Sigmoid colon (tissue), 7 donors: ENCODE measurements around the gene PRLR. TPM values are rescaled to one million over a fixed set of nuclear protein-coding genes. Genes with fewer than 3 reads are reported as not detected.

ENCODE experiments used
- DNase-seq: peaks from one replicate; pipeline ENCODE4 v3.0.0-alpha.2; 2019
- H3K27ac ChIP-seq, 4 donors: fragments of 200-600 bp; sonication (generic); one replicate each; pipeline ENCODE4 v1.5.1; 2016 to 2019; ENCODE audit warnings: mild to moderate bottlenecking in 1 of 4
- H3K27me3 ChIP-seq, 3 donors: fragments of 200-600 bp; sonication (generic); one replicate each; pipeline ENCODE4 v1.5.1; 2019; ENCODE audit warnings: mild to moderate bottlenecking in 1 of 3
- H3K36me3 ChIP-seq, 4 donors: fragments of 200-600 bp; sonication (generic); one replicate each; pipeline ENCODE4 v1.5.1; 2016 to 2019
- H3K4me1 ChIP-seq, 4 donors: fragments of 200-600 bp; sonication (generic); one replicate each; pipeline ENCODE4 v1.5.1; 2017 to 2019
- H3K4me3 ChIP-seq, 4 donors: fragments of 200-600 bp; sonication (generic); one replicate each; pipeline ENCODE4 v1.5.1; 2017 to 2019; ENCODE audit warnings: mild to moderate bottlenecking in 2 of 4, moderate library complexity in 1 of 4
- H3K9me3 ChIP-seq, 4 donors: fragments of 200-600 bp in 3 of 4; sonication (generic) in 3 of 4; one replicate each; pipeline versions ENCODE4 v1.5.1 to v1.6.1; 2013 to 2019
- CTCF ChIP-seq, 4 experiments: fragments of 450-650 bp in 3 of 4; fragments of 200-600 bp in 1 of 4; IDR thresholded peaks; one replicate each; pipeline ENCODE4 v1.5.1; 2016 to 2019; ENCODE audit warnings: antibody characterized with exemption in 4 of 4, mild to moderate bottlenecking in 3 of 4, moderate library complexity in 2 of 4
- EP300 ChIP-seq, 4 donors: sonication (generic); formaldehyde crosslinking; IDR thresholded peaks; one replicate each; pipeline ENCODE4 v1.6.1; 2017; ENCODE audit warnings: antibody characterized with exemption in 4 of 4
- POLR2A ChIP-seq, 2 donors: fragments of 450-650 bp; IDR thresholded peaks; one replicate each; pipeline ENCODE4 v1.6.1; 2016; ENCODE audit warnings: antibody characterized with exemption in 2 of 2, mild to moderate bottlenecking in 2 of 2, moderate library complexity in 2 of 2
- POLR2AphosphoS5 ChIP-seq, 4 donors: sonication (generic); formaldehyde crosslinking; IDR thresholded peaks; one replicate each; pipeline ENCODE4 v1.6.1; 2017; ENCODE audit warnings: antibody characterized with exemption in 4 of 4
- WGBS, 2 donors: extraction: QIAGEN DNeasy Blood & Tissue Kit; methylation state at CpG; one replicate each; pipeline ENCODE4 v1.1.7; 2013; 5-methylcytosine and 5-hydroxymethylcytosine counted together
- intact Hi-C: fragments of 100-400 bp; cut with DNase I; formaldehyde crosslinking; loops from one replicate; pipeline ENCODE4 v1.15.1; 2023
- polyA plus RNA-seq, 3 donors: library from polyadenylated mRNA; stranded (reverse); fragments of 200-250 nt; gene quantifications; one replicate each; pipeline ENCODE4 v1.2.3, GENCODE V29; 2013
- total RNA-seq, 4 donors: library from RNA; depleted of rRNA; stranded (reverse); fragments of >200 nt; gene quantifications; one replicate each; pipeline ENCODE4 v1.1.0, GENCODE V29; 2016
- donor health status: healthy with polysubstance abuse.
- donor health status: Bipolar disorder and iron deficiency.
- donor health status: healthy.

Gene PRLR
- total and polyA plus RNA-seq, 7 donors: 0.60 to 1.9 (median 0.95) TPM

GRCh38 chr5:35031276-35031675, 199.0 kb downstream of the PRLR start:
- Histone ChIP-seq H3K27ac (no peak overlapping the region), H3K36me3 (no peaks in the 10 kb centered on the region), H3K27me3 (no peaks in the 10 kb centered on the region), H3K9me3 (no peaks in the 10 kb centered on the region), H3K4me3 (no peak overlapping the region), H3K4me1 (no peaks in the 10 kb centered on the region)
- TF ChIP-seq POLR2A (IDR thresholded peaks at IDR 0.05) (no peak), CTCF (IDR thresholded peaks at IDR 0.05) (no peak), EP300 (IDR thresholded peaks at IDR 0.05) (no peak), POLR2AphosphoS5 (IDR thresholded peaks at IDR 0.05) (no peak)
- intact Hi-C loops: no loop called here
- DNase-seq: no peak
- WGBS, 2 donors: 84 to 89% methylated on average over 5 of the region's 5 CpGs

DNA sequence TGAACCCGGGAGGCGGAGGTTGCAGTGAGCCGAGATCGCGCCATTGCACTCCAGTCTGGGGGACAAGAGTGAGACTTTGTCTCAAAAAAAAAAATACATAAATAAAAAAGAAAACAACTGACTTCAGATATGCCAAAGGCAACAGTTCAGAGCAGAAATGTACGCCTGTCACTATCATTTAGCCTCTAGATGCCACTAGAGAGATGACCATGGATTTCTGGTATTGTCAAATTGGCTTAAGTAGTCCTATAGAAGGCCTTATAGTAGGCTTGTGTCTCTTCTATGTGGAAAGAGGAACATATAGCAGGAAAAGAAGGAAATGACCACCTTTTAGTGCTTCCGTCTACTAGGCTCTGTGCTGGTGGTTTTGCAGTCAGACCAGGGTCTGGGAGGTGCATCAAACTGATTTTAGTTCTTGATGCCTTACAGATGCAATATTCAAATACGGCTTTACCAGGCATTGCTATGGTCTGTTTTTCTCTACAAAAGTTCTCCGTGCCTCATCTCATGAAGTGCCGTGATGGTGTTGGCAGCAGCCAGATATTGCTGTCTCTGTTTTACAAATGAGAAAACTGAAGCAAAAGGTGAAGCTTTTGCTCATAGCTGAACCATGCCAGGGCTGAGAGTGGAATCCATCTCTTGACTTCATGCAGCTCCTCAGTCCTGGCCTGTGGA, 199.7 kb downstream of the PRLR start:
- Histone ChIP-seq H3K9me3 (no peaks in the 10 kb centered on the region), H3K27ac (no peak overlapping the region), H3K27me3 (no peaks in the 10 kb centered on the region), H3K4me3 (no peak overlapping the region), H3K4me1 (no peaks in the 10 kb centered on the region), H3K36me3 (no peaks in the 10 kb centered on the region)
- 75 to 81% methylated on average over 10 of the region's 10 CpGs for WGBS, 2 donors
- DNase-seq: no peak
- intact Hi-C loops: no loop called here
- TF ChIP-seq POLR2A (IDR thresholded peaks at IDR 0.05): no peak
- no peak for TF ChIP-seq EP300 (IDR thresholded peaks at IDR 0.05)
- TF ChIP-seq CTCF (IDR thresholded peaks at IDR 0.05): no peak
- no peak for TF ChIP-seq POLR2AphosphoS5 (IDR thresholded peaks at IDR 0.05)

DNA sequence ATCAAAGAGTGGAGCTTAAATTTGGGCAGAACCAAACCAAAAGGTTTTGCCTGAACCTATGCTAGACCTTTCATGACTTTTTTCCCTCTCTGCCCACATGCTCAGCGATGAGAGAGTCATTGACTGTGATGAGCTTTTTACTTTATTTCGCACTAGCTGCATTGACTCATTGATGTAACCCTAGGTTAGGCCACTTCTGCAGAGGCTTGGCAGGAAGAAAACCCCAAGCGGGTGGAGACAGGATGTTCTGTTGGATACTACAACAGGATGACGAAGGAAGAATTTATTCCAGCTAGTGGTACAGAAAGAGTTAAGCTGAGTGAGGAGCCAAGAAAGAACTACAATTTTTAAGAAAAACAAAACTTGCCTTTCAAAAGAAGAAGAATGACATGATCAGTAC, 201.0 kb downstream of the PRLR start:
- no peak for TF ChIP-seq POLR2AphosphoS5 (IDR thresholded peaks at IDR 0.05)
- TF ChIP-seq EP300 (IDR thresholded peaks at IDR 0.05): no peak
- no peak for TF ChIP-seq POLR2A (IDR thresholded peaks at IDR 0.05)
- TF ChIP-seq CTCF (IDR thresholded peaks at IDR 0.05): no peak
- intact Hi-C loops: no loop called here
- Histone ChIP-seq H3K4me1 (no peaks in the 10 kb centered on the region), H3K27ac (no peak overlapping the region), H3K36me3 (no peaks in the 10 kb centered on the region), H3K4me3 (no peak overlapping the region), H3K9me3 (no peaks in the 10 kb centered on the region), H3K27me3 (no peaks in the 10 kb centered on the region)
- no peak for DNase-seq
- WGBS, 2 donors: 63 to 67% methylated on average over 4 of the region's 4 CpGs

GRCh38 chr5:35026941-35027340, 203.3 kb downstream of the PRLR start:
- Histone ChIP-seq H3K4me1 (no peaks in the 10 kb centered on the region), H3K36me3 (no peaks in the 10 kb centered on the region), H3K4me3 (no peak overlapping the region), H3K9me3 (no peaks in the 10 kb centered on the region), H3K27ac (no peak overlapping the region), H3K27me3 (no peaks in the 10 kb centered on the region)
- TF ChIP-seq CTCF (IDR thresholded peaks at IDR 0.05) (no peak), POLR2A (IDR thresholded peaks at IDR 0.05) (no peak), POLR2AphosphoS5 (IDR thresholded peaks at IDR 0.05) (no peak), EP300 (IDR thresholded peaks at IDR 0.05) (no peak)
- 36 to 81% methylated on average over 5 of the region's 5 CpGs for WGBS, 2 donors
- DNase-seq: no peak
- intact Hi-C loops: no loop called here
